HepG2 (cell line): ENCODE results near the gene EIF6. TPM values are rescaled to one million over a fixed set of nuclear protein-coding genes. Genes with fewer than 3 reads are reported as not detected.

ENCODE experiments used
- ARNT2 ChIP-seq: sonication (generic); formaldehyde crosslinking; IDR thresholded peaks from 2 replicates; pipeline ENCODE4 v1.8.0; 2022; ENCODE audit warnings: mild to moderate bottlenecking, low read depth, missing genetic modification reagents, moderate library complexity
- ATM ChIP-seq: fragments of 450-650 bp; IDR thresholded peaks from 2 replicates; pipeline ENCODE4 v1.7.1; 2017; ENCODE audit warnings: mild to moderate bottlenecking, borderline replicate concordance
- GATAD1 ChIP-seq: IDR thresholded peaks from 2 replicates; pipeline ENCODE4 v1.6.1; 2016; ENCODE audit warnings: missing genetic modification reagents, missing compliant biosample characterization
- HMG20A ChIP-seq: IDR thresholded peaks from 2 replicates; pipeline ENCODE4 v1.6.1; 2016; ENCODE audit warnings: borderline replicate concordance
- HMG20B ChIP-seq: conservative IDR thresholded peaks from 2 replicates; pipeline ENCODE4 v1.6.1; 2016; ENCODE audit warnings: missing genetic modification reagents, missing compliant biosample characterization
- HMGXB4 ChIP-seq, 2 experiments: sonication (generic) in 1 of 2; formaldehyde crosslinking in 1 of 2; IDR thresholded peaks; 2 replicates each; pipeline versions ENCODE4 v1.4.0 to v1.6.1; 2018 to 2020; ENCODE audit warnings: missing genetic modification reagents in 2 of 2, borderline replicate concordance in 1 of 2, low read depth in 1 of 2, mild to moderate bottlenecking in 1 of 2, missing biosample characterization in 1 of 2
- HNRNPUL1 ChIP-seq: fragments of 200-400 bp; formaldehyde crosslinking; IDR thresholded peaks from 2 replicates; pipeline ENCODE4 v1.6.1; 2017; ENCODE audit warnings: low read depth, mild to moderate bottlenecking, low read length, moderate library complexity
- IRF9 ChIP-seq: sonication (generic); formaldehyde crosslinking; IDR thresholded peaks from 2 replicates; pipeline ENCODE4 v1.8.0; 2022; ENCODE audit warnings: missing genetic modification reagents, mild to moderate bottlenecking, borderline replicate concordance
- KLF13 ChIP-seq: sonication (generic); formaldehyde crosslinking; IDR thresholded peaks from 2 replicates; pipeline ENCODE4 v1.4.0; 2020; ENCODE audit warnings: mild to moderate bottlenecking, missing genetic modification reagents
- KLF16 ChIP-seq, 2 experiments: sonication (generic) in 1 of 2; formaldehyde crosslinking in 1 of 2; IDR thresholded peaks; 2 replicates each; pipeline versions ENCODE4 v1.6.1 to v1.8.0; 2016 to 2023; ENCODE audit warnings: missing genetic modification reagents in 2 of 2, missing compliant biosample characterization in 1 of 2
- LRRFIP1 ChIP-seq: sonication (generic); formaldehyde crosslinking; conservative IDR thresholded peaks from 2 replicates; pipeline ENCODE4 v1.4.0; 2020; ENCODE audit warnings: missing genetic modification reagents
- MEF2D ChIP-seq: sonication (generic); formaldehyde crosslinking; IDR thresholded peaks from 2 replicates; pipeline ENCODE4 v1.5.1; 2020; ENCODE audit warnings: mild to moderate bottlenecking, missing genetic modification reagents
- PHB2 ChIP-seq: fragments of 450-650 bp; IDR thresholded peaks from 2 replicates; pipeline ENCODE4 v1.6.1; 2018; ENCODE audit not compliant: partially characterized antibody
- PPARG ChIP-seq: conservative IDR thresholded peaks from 2 replicates; pipeline ENCODE4 v1.6.1; 2016; ENCODE audit warnings: missing biosample characterization, missing genetic modification reagents
- RFX5 ChIP-seq: IDR thresholded peaks from 2 replicates; pipeline ENCODE4 v1.6.1; 2011; ENCODE audit warnings: low read depth, low read length, improper control_type of control experiment
- ZBED4 ChIP-seq: sonication (generic); formaldehyde crosslinking; IDR thresholded peaks from 2 replicates; pipeline ENCODE4 v1.4.0; 2020; ENCODE audit warnings: missing genetic modification reagents, borderline replicate concordance
- ZBTB7B ChIP-seq: sonication (generic); formaldehyde crosslinking; IDR thresholded peaks from 2 replicates; pipeline ENCODE4 v1.4.0; 2020; ENCODE audit warnings: missing genetic modification reagents
- ZNF639 ChIP-seq: conservative IDR thresholded peaks from 2 replicates; pipeline ENCODE4 v1.6.1; 2018; ENCODE audit warnings: missing genetic modification reagents
- polyA plus RNA-seq, 8 experiments: library from polyadenylated mRNA; depleted of rRNA in 3 of 8; stranded (reverse) in 7 of 8; unstranded in 1 of 8; fragments of >200 nt; fragmentation: Illumina TruSeq in 4 of 8; extraction: Trizol in 4 of 8; gene quantifications; 2 replicates each; pipeline versions ENCODE4 v1.2.1 to v1.2.3, GENCODE V29; 2011 to 2016; ENCODE audit warnings: low read depth in 4 of 8, missing spikeins in 1 of 8, mixed read lengths in 1 of 8; ENCODE audit not compliant: insufficient read depth in 1 of 8
- total RNA-seq, 5 experiments: library from RNA; depleted of rRNA; stranded (reverse); fragments of >200 nt; fragmentation: Illumina TruSeq; extraction: Trizol; gene quantifications; 2 replicates each; pipeline ENCODE4 v1.2.3, GENCODE V29; 2016; ENCODE audit warnings: low read depth in 1 of 5

Gene EIF6
- total and polyA plus RNA-seq, 2 of the 13 experiments (the other 11 are each of a cell fraction or from before 2014, with no cell fraction given), result 462 to 466 TPM

GRCh38 chr20:35329435-35330139, 45.0 kb upstream of the EIF6 start (continued):
- TF ChIP-seq ARNT2 (CRISPR knock-in tag) (no peak), KLF13 (CRISPR knock-in tag) (no peak), HMG20A (CRISPR knock-in tag) (no peak), HMGXB4 (CRISPR knock-in tag; IDR thresholded peaks at IDR 0.05; ENCODE audit: borderline replicate concordance in 1 of 2, low read depth in 1 of 2) (peak; percentile 41 to 79; a peak in 2 of 4 replicates), GATAD1 (no peak), HNRNPUL1 (no peak), ZBTB7B (no peak; the same call in 1 of the 2 replicates), ZNF639 (0 out of 2 replicates have a peak, but pooled peaks have one; percentile 32), PPARG (CRISPR knock-in tag) (peak; percentile 57; the same call in 1 of the 2 replicates), MEF2D (no peak; the same call in 1 of the 2 replicates), KLF16 (CRISPR knock-in tag; IDR thresholded peaks at IDR 0.05) (peak in 1 of 2 experiments; percentile 73; a peak in 1 of 4 replicates), LRRFIP1 (0 out of 2 replicates have a peak, but pooled peaks have one; percentile 45), RFX5 (no peak), ATM (no peak), HMG20B (CRISPR knock-in tag) (no peak), PHB2 (no peak), IRF9 (CRISPR knock-in tag) (no peak), ZBED4 (peak; percentile 23; the same call in 1 of the 2 replicates)
